Stimulated activated CD8-positive, alpha-beta memory T cell treated with anti-CD3 and anti-CD28 coated beads, Interleukin-12 subunit alpha, Interleukin-12 subunit beta, amount 100 ng/mL, for 4 hours (primary cell): ENCODE data around the gene CDH4.

Source experiments
- DNase-seq: peaks from one replicate; pipeline ENCODE4 v3.0.0-alpha.2; 2020; ENCODE audit warnings: low read depth

The CDH4 gene

GRCh38 chr20:61765871-61766654 is 514.0 kb downstream of the CDH4 start:
- DNase-seq = no peak

- no peak for DNase-seq
Observed at GRCh38 chr20:61766921-61767610, 515.0 kb downstream of the CDH4 start.

GRCh38 chr20:61767761-61768494 is 515.9 kb downstream of the CDH4 start:
- no peak for DNase-seq

- DNase-seq = no peak
Observed at GRCh38 chr20:61768571-61769285, 516.7 kb downstream of the CDH4 start.

- no peak for DNase-seq
Observed at GRCh38 chr20:61769286-61769832, 517.3 kb downstream of the CDH4 start.

- DNase-seq = no peak
Observed at GRCh38 chr20:61770113-61770585, 518.1 kb downstream of the CDH4 start.

- no peak for DNase-seq
Observed at GRCh38 chr20:61771805-61772350, 519.8 kb downstream of the CDH4 start.

- DNase-seq = no peak
Observed at GRCh38 chr20:61772828-61773631, 521.0 kb downstream of the CDH4 start.

- no peak for DNase-seq
Observed at GRCh38 chr20:61773926-61774587, 522.0 kb downstream of the CDH4 start.

- no peak for DNase-seq
Observed at GRCh38 chr20:61775423-61775822, 523.4 kb downstream of the CDH4 start.

- DNase-seq = no peak
Observed at GRCh38 chr20:61776491-61777075, 524.5 kb downstream of the CDH4 start.

GRCh38 chr20:61777773-61778494 is 525.9 kb downstream of the CDH4 start:
- DNase-seq = no peak

GRCh38 chr20:61778495-61778863 is 526.4 kb downstream of the CDH4 start:
- no peak for DNase-seq

- DNase-seq = no peak
Observed at GRCh38 chr20:61779176-61779965, 527.3 kb downstream of the CDH4 start.

GRCh38 chr20:61780066-61780465 is 528.0 kb downstream of the CDH4 start:
- DNase-seq = no peak

- no peak for DNase-seq
Observed at GRCh38 chr20:61784801-61785566, 532.9 kb downstream of the CDH4 start.

- no peak for DNase-seq
Observed at GRCh38 chr20:61785567-61785816, 533.4 kb downstream of the CDH4 start.

- no peak for DNase-seq
Observed at GRCh38 chr20:61786230-61786629, 534.2 kb downstream of the CDH4 start.
